GM11168 (cell line): ENCODE data around the gene TENM4.

Experiments used
- in situ Hi-C: fragments of 300-500 bp; cut with MboI; formaldehyde crosslinking; loops from one replicate; pipeline ENCODE4 v1.12.0; 2022; ENCODE audit warnings: low sequenced_read_pairs; ENCODE audit not compliant: unreplicated experiment

Gene TENM4

DNA sequence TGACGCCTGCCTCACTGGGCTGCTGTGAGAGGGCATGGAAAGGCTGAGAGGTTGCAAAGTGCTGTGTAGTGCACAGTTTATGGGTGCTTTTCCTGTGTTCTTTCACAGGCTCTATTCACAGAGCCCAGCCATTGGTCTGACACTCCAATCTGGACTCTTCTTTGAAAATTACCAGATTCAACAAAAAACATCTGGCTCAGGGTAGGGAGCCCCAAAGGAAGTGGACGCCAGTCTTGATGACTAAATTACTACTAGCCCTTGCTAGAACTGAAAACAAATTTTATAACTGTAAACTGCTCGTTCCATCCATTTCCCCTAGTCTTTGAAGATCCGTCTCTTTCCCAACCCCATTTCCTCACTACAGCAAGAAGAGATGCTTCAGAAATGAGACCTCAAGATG is 178.6 kb downstream of the TENM4 start:
- in situ Hi-C loops, result no loop called here

DNA sequence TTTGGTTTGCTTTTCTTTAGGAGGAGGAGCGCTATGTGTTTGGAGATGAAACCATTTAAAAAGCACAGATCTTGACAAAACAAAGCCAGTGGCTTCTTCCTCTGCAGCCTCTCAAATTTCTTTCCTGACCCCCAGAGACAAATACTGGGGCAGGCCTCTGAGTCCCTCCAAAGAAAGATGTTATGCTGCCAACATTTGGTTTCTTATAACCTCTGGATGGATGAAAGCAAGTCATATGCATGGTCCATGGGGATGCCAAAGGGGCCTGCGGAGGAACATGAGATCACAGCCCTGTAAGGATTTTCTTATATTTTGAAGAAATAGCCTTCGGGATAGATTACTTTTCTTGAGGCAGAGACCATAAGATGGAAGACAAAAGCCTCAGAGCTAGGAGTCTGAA is 179.1 kb downstream of the TENM4 start:
- in situ Hi-C loops, result no loop called here

DNA sequence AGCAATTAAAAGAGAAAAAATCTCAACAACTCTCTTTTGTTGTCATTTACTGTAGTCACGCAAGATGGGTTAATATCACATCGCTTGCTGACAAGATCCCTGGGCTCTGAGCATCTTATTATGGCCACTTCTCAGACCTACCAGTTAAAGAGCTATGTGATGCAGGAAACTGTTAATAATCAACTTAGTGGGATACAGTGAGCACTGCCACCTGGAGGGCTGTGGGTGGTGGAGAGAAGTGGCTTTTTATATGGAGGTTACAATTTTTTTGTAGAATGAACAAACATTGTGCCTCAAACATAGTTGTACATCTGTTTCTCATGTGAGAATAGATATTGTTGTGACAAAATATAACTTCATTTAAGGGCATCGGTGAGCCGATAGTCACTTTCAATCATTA is 181.0 kb downstream of the TENM4 start:
- in situ Hi-C loops, result no loop called here

DNA sequence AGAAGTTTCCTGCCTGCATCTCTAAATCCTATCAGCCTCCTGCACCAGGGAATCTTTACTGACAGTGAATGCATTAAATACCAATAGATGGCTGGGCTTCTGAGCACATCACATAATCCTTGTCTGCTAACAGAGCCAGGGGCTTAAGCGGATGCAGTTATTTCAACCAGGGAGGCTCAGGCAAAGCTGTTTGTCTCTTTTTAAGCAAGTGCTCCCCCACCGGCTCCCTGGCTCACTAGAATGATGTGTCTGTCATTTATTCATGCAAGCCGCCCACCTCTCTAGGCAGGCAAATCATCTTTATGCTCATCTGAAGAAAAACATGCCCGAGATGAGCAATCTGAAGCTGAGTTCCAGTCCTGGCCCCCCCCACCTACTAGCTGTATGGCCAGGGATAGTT is 182.3 kb downstream of the TENM4 start:
- in situ Hi-C loops, result no loop called here

DNA sequence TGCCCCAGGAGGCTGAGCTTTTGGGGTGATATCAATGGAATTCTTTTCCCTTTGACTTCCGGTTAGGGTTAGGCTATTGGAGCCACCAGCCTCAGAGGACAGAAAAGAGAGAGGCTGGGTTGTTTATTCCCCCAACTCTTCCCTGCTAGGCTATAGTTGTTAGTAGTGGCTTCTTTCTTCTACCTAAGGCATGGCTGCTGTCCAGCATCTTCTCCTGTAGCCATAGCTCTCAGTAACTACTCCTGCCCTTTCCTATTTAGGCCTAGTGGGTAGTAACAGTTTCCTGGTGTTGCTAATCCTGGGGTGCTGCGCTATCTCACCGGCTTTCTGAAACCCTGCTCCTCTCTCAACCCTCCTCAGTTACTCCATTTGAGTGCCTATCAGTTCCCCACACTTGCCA is 184.9 kb downstream of the TENM4 start:
- in situ Hi-C loops, result no loop called here

DNA sequence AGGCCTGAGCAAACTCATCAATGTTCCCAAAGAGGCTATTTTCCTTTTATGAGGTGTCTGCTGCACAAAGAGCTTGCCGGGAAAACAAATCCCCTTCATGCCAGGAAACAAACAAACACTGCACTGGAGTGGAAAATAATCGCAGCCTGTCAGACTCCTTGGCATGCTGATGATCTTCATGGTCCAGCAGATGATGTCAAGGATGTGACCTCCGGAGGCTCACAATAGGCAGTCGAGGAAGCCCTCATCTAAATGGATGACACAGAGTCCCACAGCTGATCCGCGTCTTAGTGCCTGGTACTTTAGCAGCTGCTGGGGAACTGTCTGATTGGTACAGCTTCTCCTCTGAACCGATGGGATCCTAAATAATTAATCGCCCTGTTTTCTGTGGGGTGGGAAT is 187.6 kb downstream of the TENM4 start:
- in situ Hi-C loops, result no loop called here

DNA sequence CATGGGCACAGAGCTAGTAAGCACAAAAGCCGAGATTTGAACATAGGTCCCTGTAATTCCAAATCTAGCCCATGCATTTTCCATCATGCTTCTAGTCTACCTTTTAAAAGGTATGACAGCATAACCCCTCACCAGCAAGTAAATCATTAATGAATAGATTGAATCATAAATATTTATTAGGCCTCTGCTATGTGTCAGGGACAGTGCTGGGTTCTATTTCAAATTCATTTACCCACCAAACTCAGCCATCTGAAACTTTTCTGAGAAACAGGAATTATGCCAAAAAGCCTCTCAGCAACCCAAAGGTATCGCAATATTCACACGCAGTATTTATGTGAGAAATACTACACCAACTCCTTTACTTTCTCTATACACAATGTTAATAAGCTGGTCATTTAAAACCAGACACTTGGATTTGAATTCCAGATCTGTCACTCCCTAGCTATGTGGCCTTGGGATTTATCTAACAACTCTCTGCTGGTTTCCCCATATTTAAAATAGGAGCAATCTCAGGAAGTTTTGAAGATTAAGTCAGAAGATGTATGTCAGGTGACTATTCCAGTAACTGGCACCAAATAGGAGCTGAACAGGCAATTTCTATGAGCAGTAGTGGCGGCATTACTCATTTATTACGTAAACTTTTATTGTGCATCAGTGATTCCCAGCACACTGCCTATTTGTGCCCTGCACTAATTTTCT is 191.4 kb downstream of the TENM4 start:
- in situ Hi-C loops, result no loop called here

DNA sequence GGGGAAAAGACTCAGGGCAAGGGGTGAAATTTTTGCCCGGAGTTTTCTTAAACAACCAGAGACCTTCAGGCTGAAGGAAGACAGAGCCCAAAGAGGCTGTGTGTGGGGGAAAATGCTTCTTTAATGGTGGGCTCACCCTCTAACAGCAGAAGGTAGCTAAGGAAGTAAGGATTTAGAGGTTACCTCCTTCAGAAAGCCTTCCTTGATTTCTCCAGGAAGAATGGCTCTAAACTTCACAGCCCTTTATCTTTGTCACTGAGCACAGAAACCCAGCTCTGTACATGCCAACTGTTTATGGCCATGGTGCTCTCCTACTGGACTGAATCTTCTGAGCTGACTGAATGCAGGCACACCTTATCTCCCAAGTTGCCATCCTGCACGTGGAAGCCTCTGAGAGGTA is 196.0 kb downstream of the TENM4 start:
- in situ Hi-C loops, result no loop called here

DNA sequence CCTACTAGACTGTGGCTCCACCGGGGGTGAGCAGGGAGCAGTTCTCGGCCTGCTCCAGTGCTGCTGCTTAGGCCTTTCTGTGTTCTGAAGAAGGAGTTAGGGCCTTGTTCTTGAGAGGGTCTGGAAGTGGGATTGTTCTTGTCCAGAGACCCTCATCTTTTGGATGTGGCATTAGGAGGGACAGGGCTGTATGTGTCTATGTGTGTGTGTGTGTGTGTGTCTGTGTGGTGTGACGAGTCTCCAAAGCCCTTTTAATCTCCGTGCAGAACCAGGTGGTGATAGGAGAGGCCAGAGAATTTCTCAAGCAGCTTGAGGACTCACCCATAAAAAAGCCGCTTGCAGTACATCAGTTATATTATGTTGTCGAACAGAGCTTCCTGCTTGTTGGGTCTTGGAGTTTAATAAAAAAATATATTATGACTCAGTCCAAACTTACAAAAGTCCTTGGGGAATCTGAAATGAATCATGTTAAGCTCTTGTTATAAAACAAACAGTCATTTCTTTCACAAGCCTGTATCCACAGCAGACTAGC is 196.5 kb downstream of the TENM4 start:
- in situ Hi-C loops, result no loop called here

DNA sequence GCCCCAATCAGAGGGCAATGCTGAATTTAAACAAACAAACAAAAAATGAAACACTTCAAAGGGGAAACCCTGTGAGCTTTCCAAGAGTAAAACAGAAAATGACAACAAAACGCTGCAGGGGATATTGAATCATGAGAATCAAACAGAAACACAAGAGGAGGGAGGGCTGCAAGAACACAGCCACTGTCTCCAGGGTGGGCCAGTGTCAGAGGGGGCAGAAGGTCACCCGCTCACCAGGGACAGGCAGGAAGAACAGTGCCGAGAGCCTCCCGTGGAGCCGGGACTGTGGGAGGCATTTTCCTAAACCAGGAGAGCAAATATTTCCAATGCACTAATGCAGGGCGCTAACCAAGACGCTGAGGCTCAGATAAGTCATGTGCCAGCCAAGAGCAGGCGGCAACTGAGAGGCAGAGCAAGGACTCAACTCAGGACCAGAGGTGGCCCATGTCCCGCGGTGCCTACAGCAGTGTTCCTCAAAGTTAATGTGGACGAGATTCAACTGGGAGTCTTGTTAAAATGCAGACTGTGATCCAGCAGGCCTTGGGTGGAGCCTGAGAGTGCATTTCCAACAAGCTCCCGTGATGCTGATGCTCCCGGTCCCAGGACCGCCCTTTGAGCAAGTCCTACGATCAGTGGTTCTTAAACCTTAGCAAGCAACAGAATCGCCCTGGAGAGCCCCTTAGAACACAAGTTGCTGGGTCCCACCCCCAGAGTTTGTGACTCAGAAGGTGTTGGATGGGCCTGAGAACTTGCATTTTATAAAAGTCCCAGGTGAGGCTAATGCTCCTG is 197.2 kb downstream of the TENM4 start:
- in situ Hi-C loops, result no loop called here

DNA sequence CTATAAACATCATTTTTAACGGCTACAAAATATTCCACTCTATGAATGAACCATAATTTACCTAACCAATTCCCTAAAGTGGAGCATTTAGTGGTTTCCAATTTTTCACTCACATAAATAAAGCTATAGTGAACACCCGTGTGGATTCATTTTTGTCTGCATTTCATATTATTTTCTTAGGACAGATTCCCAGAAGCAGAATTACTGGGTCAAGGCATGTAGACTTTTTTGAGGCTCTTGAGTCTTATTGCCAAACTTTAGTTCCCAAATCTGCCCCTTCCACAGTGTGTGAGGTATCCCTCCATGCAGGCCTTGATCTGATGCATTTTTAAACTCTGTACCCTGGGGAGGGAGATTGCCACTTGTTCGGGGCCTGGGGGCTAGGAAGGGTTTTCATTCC is 198.2 kb downstream of the TENM4 start:
- in situ Hi-C loops, result no loop called here

DNA sequence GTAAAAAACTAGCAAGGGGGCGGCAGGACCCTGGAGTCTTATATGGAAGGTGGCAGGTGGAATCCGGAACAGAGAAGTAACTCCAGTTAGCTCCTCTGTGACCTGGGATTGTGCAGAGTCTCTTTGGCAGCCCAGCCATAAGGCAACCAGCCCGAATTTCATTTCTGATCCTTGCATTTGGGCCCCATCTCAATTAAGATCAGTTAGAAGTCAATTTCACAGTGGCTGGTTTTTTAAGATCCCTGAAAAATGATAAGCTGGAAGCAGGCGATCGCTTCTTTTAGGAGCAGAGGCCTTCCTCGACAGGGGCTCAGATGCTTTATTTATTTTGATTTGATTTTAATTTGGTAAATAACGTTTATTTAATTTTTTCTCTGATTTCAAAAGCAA is 199.0 kb downstream of the TENM4 start:
- in situ Hi-C loops, result no loop called here

DNA sequence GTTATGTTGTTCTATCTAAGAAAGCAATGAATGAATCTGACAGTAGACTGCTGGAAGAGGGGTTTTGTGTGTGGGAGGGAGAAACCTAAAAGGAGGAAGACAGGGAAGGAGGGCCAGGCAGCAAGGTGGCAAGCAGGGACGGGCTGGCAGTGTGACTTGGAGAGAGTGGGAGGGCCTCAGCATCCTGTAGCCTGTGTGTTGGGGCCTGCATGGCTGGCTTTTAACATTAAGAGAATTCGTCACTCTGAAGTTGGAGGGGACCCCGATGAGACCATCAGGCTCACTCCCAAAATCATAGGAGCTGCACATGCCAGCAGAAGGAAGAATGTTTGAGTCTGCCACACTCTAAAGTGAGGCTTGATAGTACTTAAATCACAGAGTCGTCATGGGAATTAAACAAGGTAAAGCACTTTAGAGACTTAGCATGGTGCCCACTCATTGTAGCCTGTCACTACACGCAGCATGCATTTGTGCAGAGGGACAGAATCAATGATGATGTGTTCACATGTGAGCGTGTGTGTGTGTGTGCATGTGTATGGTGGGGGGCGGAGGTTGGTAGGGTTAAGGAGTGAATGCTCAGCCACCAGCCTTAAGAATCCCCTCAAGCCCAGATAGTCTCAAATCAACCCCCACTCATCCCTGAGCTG is 199.5 kb downstream of the TENM4 start:
- in situ Hi-C loops, result no loop called here

DNA sequence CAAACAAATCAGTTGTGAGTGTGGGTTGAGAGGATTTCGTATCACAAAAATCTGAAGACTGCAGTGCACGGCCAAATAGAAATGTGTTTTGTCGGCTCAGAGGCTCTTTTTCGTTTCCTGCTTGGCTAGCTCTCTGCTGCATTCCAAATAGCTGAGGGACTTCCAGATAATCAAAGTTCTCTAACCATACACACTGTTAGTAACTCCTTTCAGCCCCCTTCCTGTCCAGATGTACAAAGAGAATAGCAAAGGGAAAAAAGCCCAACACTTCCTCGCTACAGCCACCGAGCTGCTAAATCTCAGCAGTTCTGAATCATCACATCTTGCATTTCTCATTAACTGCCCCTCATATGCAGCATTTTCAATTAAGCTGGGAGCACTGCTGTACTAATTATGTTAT is 203.1 kb downstream of the TENM4 start:
- in situ Hi-C loops, result no loop called here

DNA sequence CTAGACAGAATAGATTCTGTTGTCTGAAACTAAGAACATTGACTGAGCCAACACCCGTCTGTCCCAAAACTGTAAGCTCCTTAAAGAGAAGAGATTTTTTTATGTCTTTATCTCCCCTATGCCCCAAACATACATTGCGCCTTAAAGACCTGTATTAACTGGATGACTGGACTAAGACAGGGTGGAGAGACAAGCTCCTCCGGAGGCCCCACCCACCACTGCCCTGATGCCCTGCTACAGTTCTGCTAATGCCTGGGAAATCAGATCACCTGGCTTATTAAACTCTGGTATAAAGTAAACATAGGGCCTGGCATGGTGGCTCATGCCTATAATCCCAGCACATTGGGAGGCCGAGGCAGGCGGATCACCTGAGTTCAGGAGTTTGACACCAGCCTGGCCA is 203.7 kb downstream of the TENM4 start:
- in situ Hi-C loops, result no loop called here

DNA sequence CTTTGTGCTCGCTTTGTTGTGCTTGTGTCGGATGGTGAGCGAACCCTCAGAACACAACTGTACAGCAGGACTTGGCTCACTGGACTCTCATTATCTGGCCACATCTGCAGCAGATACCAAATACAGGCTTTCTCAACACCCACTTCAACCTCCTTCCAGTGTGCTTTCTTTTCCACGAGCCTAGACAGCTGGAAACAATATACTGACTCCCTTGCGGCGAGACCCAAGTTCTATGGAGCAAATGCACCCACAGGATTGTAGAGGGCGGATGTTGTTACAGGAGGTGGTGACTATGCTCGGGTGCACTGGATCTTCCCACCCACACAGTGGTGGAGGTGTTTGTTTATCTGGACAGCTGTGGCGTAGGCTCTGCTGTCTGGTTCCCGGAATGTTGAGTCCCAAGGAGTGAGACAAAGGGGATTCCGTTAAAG is 204.3 kb downstream of the TENM4 start:
- in situ Hi-C loops, result no loop called here

DNA sequence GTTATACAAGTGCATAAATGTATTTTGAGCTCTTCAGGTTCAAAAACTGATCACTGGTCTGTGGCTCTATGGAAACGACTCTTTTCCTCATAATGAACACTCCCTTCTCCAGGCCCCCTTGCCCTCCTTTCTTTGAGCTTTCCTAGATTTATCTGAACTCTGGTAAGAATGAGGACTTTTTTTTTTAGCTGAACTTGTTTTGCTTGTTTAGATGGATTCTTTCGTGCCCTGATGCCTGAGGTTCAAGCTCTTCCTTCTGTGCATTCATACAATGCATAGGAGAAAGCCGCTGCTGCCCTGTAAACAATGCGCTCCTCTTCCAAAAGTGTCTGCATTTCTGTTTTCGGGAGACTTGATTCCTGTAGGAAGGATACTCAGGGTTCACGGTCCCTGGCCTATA is 205.1 kb downstream of the TENM4 start:
- in situ Hi-C loops, result no loop called here

DNA sequence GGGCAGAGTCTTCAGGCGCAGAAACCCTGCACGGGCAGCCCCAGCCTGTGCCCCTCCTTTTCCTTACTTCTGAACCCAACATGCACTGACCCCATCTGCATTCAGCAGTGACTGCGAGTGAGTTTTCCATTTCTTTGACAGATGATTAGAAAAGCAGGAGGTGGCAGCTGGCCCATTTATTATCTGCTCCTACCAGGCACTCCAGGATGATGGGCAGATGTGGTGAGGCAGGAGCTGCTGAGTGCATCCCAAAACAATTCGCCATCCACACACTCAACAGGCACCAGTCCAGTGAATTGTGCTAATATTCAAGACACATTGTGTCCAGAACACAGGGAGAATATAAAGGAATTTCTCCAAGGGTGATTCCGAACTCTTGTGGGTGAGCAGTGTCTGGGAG is 208.5 kb downstream of the TENM4 start:
- in situ Hi-C loops, result no loop called here

DNA sequence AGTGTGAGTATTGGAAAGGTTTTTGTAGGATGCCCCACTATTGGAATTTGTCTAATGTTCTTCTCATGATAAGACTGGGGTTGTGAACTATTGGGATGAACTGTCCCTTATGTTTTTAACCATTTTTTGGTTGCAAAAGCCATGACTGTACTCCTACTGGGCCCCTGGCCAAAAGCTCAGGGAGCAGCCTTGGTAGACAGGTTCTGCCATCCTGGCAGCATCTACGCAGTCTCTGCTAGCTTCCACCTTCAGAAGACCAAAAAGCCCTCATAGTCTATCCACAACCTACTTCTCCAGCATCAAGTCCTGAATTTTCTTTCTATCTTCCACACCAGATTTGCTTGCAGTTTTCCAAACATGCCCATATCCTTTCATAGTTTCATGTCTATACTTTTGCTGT is 211.8 kb downstream of the TENM4 start:
- in situ Hi-C loops, result no loop called here

DNA sequence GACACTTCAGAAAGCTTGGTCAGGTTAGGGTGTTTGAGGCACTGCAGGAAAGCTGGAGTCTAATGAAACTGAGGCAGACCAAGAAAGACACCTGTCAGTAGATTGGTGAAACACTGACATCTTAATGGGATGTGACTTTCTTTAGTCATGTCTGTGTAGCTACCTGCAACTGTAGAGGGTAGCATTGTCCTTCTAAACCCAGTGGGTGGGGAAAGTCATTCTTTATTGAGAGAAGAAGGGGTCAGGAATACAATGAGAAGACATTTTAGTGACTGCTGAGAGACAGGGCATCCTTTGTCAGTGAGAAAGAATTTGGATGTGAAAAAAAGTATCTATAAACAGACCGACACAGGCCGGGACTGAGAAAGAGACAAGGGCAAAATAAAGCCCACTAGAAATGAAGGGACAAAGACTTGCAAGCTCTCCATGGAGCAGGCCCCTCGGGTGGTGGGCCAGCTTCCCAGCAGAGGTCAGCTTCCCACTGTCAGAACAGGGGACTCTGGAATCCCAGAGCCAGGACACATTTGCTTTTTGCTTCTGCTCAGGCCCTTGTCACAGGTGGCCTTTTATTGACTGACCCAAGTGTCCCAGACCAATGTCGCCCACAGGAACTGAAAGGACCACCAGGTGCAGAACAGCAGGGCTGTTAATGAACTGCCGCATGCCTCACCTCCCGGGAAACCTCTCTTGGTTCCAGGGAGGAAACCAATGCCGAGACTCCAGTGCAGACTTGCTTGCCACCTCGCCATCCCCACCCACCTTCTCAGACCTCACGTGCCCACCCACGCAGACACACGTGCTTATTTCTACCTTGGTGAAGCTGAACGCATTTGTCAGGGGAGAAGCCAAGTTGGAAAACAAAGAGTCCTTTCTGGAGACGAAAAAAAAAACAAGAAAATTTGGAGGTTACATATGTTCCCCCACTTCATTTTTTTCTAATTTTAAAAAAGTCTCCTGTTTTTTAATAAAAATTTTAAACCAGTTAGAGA is 212.8 kb downstream of the TENM4 start:
- in situ Hi-C loops, result no loop called here
